Epidermal melanocyte (primary cell): Measurements from ENCODE around the gene ERBB4.
"Not testable (repeated sequence)": the region's sequence is repeated elsewhere in the genome, so short reads cannot be mapped to it uniquely, and the experiment has no call there.

ENCODE experiments used
- DNase-seq: peaks from one replicate; pipeline ENCODE4 v3.0.0; 2011; ENCODE audit warnings: low spot score; ENCODE audit not compliant: insufficient read length

Gene ERBB4

DNA sequence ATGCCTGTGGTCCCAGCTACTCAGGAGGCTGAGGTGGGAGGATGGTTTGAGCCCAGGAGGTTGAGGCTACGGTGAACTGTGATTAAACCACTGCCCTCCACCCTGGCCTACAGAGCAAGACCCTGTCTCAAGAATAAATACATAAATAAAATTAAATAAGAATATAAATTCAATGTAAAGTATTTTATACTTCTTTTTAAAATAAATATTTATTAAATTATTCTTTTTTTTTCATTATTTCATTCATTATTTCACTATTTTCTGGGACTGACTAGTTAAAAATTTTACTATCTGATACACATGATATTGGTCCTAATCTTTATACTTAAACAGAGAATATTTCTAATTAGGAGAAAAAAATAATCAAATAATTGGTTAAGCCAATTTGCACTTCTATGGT, 917.6 kb downstream of the ERBB4 start:
- DNase-seq, result no peak

DNA sequence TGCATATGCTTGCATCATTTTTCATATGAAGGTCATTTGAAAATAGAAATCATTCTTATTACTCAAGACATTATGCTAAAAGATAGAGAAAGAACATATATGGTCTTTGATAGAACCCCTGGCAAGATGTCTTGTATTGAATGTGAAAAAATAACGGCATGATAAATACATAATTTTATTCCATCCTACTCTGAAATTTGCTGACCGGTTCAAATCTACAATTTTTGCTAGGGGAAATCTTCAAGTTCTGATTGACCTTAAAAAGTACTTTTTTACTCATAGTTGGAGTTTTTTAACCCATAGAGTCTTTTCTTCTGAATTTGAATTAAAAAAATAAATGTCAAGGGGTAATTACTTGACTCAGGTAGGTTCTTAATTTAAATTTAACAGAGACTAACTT, 920.8 kb downstream of the ERBB4 start:
- DNase-seq, result no peak

DNA sequence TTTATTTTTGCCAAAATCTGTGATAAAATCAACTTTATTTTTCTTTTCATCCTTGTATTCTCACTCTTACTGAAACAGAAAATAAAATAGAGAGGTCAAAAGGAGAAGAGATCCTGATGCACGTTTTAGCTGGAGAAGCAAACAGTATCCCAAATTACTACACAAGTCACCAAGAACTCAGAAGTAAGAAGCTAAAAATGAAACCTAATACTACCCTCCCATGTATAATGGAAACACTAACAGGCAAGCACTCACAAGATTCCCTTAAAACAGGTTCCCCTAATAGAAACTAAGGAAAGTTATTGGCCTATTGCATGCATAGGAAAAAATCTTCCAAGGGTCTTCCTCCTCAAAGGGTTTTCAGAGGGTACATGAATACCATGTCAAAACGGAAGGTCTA, 927.0 kb downstream of the ERBB4 start:
- DNase-seq, result no peak

DNA sequence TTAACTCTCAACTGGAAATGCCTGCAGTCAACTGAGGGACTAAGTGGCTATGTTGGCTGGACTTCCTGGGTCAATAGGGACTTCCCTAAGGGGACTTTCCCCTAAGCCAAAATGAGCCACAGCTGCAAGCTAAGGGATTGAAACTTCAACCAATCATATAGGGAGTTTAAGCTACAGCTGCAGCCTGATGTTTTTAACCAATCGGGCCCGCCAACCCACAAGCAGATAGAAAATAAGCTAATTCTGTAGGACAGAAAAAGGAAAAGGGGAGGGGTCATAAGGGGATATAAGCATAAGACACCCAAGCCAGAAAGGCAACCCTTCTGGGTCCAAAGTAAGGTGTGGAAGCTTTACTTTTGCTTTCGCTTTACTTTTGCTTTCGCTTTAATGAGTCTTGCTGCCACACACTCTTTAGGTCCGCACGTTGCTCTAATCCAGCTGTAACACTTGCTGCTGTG, 927.5 kb downstream of the ERBB4 start:
- no peak for DNase-seq

DNA sequence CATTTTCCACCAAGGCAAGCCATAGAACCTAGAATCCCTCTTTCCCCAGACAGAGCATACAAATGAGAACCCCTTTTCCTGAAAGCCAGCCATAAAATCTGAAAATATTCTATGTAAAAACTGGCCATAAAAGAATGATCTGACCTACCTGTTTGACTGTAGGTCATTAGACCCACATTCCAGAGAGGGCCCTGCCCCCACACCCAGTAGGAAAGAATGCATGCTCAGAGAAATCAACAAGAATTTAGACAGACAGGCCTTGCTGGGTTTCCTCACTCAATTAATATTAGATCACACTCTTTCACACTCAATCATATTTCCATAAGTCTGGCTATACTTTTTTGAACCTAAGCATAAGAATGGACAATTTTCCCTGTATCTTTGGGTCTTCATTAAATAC, 929.5 kb downstream of the ERBB4 start:
- DNase-seq, result no peak

DNA sequence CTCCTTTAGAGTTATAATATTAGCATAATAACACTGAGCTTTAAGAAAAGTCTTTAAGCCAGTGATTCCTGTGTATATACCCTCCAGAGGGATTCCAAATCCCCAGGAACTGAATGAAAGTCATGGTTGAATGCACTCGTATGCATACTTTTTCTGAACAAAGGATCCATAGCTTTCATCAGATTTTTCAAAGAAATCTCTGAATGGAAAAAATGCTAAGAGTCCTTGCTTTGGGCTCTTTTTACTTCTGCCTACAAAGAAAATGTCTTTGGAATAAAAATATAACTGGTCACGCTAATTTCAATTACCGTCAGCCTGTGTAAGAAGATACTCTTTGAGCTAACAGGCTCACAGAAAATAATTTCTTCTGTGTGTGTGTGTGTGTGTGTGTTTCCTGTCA, 939.5 kb downstream of the ERBB4 start:
- DNase-seq, result no peak

DNA sequence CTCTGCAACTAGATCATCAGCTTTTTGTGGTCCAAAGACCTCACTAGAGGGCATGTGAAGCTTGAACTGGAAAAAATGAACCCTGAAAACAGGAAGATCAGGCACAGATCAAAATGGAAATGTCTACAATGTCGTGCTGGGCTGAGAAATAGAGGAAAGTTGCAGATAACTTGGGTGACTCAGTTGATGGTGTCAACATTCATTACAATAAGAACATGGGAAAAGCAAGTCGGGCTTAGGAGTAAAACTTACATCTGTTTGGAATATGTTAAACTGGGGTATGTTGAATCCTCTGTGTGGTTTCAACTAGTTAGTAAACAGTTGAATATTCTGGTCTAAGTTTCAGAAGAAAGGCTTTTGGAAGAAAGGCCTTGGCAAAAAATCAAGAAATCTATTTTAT, 940.4 kb downstream of the ERBB4 start:
- DNase-seq, result no peak

DNA sequence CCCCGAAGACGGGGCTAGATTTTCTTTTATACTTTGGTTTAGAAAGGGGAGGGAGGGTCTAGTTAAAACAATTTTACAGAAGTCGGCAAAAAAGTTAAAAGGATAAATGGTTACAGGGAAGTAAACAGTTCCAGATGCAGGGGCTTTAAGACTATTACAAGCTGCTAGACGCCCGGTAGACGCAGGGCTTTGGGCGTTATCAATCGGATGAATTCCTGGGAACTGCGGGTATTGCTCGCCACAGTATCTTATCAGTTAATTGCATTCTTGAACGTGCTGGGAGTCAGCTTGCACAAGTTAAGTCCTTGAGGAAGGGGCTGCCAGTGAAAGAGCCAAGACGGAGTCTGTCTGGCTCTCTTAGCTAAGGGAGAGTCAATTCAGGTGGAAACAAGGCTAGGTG, 946.6 kb downstream of the ERBB4 start:
- not testable (repeated sequence) for DNase-seq

DNA sequence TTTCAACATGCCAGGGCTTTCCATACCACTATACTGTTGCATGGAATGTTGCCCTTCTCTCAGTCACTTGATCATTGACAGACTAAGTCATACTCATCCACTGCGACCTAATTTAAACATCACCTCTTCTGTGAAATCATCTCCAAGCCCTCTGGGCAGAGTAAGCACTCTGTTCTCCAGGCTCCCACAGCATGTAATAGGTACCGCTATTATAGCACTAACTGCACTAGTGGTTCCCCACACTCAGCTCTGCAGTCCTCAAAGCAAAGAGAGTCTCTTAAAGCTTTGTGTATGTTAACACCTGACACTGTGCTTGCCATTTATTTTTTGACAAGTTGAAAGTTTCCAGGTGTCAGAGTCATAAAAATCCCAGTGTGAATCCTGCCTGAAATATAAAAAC, 947.2 kb downstream of the ERBB4 start:
- DNase-seq, result no peak

DNA sequence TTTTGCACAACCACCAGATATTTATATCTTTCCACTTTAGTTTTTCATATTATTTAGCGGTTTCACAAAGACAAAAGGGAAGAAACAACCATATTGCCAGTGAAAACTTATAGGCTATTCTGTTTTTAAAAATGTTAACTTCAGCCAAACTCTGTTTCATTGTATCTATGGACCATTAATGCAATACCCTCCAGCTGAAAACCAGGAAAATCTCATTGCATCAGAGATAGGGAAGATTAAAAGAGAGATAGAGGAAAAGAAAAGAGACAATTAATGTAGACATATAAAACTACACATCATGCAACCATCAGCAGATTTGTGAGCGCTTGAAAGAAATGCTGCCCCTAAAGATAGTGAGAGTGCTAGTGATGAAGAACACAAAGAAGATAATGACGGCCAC, 970.2 kb downstream of the ERBB4 start:
- no peak for DNase-seq

DNA sequence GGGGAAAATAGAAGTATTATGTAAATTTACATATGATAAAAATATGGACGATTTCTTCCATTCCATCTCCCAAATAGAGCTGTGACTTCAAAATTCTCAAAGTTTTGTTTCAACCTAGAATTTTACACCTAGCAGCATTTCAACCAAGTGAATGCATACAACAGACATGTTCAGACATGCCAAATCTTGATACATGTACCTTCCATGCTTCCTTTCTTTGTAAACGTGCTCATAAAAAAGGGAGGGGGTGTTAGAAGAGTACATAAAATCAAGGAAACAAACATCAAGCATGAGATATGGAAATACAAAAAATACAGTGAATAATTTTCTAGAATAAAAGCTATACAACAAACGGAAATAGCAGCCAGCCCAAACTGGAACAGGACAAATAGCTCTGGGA, 974.2 kb downstream of the ERBB4 start:
- DNase-seq, result no peak

DNA sequence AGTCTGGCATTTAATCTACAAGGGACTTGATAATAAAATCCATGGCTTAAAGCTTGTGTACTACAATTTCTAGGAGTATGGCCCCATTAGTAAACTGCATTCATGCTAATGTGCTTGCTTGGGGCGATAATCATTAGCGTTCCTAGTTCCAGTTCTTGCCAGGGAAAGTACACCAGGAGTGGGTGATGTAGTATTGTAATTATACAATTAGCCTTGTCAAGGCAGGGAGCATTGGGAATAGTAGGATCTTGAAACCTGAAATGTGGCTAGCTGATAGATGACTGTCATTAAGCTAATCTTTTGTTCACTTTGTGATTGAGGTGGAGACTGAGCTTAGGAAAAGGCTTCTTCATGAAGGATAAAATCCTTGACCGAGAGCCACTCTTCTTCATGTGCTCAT, 993.0 kb downstream of the ERBB4 start:
- DNase-seq, result no peak

DNA sequence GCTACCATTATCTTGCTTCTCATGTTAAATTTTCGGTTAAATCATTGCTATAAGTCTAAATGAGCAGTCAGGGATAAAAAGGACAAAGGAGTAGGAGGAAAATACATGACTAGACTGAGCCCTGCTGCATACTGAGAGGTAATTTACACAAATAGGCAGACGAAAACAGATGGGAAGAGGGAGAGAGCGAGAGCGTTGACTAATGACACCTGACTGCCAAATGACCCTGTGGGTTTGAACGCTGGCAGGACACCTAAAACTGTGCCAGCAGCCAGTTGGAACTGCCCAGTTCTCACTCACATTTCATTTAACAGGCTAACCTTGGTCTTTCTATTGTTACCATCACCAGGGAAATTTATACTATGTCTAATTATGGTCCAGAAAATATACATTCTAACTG, 1004.0 kb downstream of the ERBB4 start:
- DNase-seq, result no peak

DNA sequence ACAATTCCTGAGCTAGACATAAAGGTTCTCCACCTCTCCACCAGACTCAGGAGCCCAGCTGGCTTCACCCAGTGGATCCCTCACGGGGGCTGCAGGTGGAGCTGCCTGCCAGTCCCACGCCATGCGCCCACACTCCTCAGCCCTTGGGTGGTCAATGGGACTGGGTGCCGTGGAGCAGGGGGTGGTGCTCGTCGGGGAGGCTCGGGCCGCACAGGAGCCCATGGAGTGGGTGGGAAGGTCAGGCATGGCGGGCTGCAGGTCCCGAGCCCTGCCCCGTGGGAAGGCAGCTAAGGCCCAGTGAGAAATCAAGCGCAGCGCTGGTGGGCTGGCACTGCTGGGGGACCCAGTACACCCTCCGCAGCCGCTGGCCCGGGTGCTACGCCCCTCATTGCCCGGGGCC, 1014.4 kb downstream of the ERBB4 start:
- not testable (repeated sequence) for DNase-seq

DNA sequence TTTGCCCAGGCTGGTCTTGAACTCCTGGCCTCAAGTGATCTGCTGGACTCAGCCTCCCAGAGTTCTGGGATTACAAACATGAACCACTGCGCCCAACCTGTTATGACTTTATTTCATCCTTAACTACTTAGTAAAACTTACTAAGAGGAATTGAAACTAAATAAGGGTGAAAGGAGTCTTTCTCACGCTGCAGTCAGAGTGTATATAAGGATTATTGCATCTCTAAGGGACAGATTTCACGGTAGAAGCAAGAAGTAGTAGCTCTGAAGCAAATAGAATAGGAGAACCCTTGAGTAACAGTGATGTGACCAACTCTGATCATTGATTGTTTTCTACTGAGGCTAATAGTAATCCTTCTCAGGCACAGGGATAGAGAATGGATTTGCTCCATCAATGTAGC, 1022.1 kb downstream of the ERBB4 start:
- DNase-seq, result no peak

DNA sequence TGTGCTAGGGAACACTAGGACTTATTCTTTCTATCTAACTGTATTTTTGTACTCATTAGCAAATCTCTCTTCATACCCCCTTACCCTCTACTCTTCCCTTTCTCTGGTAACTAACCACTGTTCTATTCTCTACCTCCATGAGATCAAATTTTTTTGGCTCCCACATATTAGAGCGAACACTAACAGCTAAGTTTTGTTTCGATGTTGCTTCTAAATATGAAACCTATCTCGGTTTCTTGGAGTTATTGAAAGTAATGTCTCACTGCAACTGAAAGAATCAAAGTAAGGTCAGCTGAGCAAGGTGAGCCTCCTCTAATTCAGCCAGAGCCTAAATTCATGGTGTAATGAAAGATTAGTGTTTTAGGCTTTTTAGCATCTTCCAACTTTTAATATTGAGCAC, 1024.6 kb downstream of the ERBB4 start:
- no peak for DNase-seq

DNA sequence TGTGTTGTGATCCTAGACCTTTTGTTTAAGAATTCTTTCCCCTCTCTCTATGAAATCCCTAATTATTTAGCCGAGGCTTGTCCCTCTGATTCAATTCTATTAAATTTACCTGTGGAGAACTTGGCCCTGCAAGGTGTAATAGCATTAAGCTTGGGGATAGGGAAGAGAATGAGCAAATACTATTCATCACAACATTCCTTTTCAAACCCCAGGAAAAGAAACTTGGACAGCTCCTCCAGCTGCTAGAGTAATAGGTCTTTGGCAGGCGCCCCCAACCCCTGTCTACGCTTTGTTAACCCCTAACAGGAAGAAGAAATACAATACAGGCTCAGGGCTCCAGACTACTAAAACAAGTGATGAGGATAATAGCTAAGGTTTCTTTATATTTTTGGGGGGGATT, 1025.2 kb downstream of the ERBB4 start:
- DNase-seq, result no peak

DNA sequence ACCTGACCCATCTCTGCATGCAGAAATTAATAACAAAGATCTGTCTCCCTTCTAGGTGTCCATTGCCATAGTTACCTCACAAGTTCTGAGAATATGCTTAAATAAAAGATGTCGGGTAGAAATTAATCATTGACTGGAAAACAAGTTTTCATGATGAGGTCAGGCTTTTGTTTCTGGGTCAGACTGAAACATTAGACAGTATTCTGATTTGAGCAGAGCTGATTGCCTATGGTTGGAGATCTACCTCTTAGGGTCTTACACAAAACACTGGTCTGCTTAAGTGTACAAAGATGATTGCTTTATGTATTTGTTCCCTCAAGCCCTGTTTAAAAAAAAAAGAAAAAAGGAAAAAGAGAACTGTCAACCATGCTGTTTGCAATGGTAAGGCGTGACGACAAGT, 1025.8 kb downstream of the ERBB4 start:
- no peak for DNase-seq

DNA sequence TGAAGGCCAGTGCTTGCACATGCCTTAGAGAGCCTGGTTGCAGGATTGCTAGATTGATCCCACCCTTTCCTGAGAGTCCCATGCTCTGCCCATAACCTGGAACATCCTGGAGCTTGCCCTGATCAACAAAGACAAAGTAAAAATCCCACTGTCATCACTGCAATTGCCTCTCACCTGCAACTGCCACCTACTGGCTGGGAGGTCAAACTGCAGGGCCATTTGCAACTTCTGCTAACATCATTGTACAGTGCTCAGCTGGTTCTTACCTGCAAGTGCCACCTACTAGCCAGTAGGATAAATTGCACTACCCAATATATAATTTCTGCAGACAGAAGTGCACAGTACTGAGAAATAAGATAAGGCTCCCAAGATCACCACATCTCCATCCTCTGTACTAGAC, 1034.7 kb downstream of the ERBB4 start:
- DNase-seq, result no peak

DNA sequence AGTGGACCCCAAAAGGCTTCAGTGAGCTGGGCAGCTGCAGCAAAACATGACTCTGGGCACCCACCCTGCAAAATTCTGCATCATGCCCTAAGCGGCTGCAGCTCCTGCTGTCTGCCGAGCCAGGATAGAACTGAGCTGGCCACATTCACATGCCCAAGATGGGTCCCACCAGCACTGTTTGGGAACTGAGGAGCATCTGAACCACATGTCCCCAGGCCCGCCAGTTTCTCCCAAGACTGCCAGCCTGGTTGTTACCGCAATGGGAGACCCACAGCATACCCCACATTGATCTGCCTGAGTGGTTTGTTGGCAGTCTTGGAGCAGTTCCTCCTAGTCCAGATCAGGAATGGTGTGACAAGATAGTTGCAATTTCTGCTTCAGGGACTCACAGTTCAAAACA, 1035.4 kb downstream of the ERBB4 start:
- no peak for DNase-seq

DNA sequence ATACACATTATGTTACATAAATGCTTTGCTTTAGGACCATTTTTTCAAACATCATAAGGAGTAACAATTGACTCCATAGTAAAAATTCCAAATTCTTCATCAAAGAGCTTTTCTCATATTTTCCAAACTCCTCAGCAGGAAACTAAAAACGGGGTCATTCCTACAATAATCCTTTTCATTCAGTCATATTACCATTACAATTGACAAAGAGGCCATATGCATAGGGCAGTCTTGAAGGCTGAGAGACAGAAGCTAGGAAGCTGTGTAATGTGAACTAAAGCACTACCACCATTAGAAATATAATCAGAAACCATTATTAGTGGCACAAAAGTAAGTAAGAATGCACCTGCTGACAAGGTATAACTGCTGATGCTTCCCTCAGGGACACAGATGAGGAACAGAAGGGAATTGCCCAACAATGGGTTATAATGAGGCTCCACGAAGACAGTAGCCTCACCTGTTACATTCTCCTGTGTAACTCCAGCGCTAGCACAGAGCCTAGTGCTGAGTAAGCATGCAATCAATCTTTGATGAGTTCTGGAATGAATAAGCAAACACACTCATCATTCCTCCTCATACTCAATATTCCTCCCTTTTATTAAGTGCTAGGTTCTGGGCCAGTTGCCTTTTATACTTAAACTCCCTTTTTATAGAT, 1039.9 kb downstream of the ERBB4 start:
- DNase-seq, result no peak

DNA sequence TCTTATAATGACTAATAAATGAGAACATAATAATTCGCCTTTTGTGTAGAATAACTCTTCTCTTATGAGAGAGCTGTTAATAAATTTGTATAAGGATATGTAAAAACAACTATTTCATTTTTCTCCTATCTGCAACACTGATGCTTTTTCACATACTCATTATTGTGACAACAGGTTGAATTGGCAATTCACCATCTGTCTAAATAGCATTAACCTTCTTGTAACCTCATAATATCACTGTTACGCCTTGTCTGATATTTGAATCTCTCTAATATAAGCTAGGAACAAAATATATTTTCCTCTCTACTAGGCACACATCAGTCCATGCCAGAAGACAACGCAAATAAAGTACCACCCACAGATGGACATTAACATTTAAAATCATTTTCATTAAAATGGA, 1043.3 kb downstream of the ERBB4 start:
- no peak for DNase-seq

DNA sequence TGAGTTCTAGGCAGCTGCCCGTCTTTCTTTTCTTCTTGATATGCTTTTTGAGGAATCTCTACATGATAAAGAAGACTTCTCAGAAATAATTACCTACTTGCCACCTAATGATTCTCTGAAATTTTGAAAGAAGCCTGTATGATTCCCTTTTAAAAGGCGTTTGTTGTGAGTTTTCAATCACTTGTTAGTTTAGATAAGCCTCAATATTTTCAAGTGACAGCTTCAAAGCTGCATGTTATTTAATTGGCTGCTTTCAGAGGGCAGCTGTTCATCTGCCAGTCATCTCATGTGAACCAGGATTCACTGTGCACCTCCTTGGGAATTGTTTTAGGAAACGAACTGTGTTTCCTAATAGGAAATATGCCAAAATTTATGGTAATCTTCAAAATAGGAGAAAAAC, 1044.1 kb downstream of the ERBB4 start:
- no peak for DNase-seq

DNA sequence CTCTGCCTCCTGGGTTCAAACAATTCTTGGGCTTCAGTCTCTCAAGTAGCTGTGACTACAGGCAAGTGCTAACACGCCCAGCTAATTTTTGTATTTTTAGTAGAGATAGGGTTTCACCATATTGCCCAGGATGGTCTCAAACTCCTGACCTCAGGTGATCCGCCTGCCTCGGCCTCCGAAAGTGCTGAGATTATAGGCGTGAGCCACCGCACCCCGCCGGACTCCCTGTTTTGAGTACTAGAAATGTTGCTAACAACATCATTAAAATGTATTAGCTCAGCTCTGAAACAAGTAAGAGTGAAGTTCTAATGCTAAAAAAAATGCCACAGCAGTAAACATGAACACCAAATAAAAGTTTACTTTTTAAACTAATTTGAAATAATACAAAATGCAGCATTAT, 1044.5 kb downstream of the ERBB4 start:
- no peak for DNase-seq
